Measurements from ENCODE around the gene S100A14.

DNA sequence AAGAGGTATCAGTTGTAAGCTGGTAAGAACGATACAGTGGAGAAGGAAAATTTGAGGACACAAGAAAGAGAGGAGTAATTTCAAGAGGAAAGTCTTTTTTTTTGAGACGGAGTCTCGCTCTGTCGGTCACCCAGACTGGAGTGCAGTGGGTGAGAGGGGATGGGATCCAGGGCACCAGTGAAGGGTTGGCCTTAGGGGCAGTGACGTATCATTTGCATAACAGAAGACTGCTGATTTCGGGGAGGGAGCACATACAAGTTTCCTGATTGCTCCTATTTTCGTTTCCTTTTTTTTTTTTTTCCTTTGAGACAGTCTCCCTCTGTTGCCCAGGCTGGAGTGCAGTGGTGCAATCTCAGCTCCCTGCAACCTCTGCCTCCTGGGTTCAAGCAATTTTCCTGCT is 7.0 kb upstream of the S100A14 start:
- TF ChIP-seq, protein P1, sequence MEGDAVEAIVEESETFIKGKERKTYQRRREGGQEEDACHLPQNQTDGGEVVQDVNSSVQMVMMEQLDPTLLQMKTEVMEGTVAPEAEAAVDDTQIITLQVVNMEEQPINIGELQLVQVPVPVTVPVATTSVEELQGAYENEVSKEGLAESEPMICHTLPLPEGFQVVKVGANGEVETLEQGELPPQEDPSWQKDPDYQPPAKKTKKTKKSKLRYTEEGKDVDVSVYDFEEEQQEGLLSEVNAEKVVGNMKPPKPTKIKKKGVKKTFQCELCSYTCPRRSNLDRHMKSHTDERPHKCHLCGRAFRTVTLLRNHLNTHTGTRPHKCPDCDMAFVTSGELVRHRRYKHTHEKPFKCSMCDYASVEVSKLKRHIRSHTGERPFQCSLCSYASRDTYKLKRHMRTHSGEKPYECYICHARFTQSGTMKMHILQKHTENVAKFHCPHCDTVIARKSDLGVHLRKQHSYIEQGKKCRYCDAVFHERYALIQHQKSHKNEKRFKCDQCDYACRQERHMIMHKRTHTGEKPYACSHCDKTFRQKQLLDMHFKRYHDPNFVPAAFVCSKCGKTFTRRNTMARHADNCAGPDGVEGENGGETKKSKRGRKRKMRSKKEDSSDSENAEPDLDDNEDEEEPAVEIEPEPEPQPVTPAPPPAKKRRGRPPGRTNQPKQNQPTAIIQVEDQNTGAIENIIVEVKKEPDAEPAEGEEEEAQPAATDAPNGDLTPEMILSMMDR (IDR thresholded peaks at IDR 0.05; ENCODE audit: low read length): no peak
- TF ChIP-seq EZH2 (optimal IDR thresholded peaks at IDR 0.05; ENCODE audit: low read depth, low read length) (no peak), EZH2phosphoT487 (IDR thresholded peaks at IDR 0.05; ENCODE audit: low read length) (no peak)

Data from MM.1S (cell line).